Spleen (tissue), 11 donors: ENCODE data around the gene USP1. TPM values are rescaled to one million over a fixed set of nuclear protein-coding genes. Genes with fewer than 3 reads are reported as not detected.

Experiments
- DNase-seq: peaks from one replicate; pipeline ENCODE4 v3.0.0-alpha.2; 2020
- H3K27ac ChIP-seq, 8 donors: fragments of 200-600 bp; sonication (generic) in 7 of 8; 1 replicate in 4 of 8; 2 replicates in 4 of 8; pipeline versions ENCODE4 v1.5.0 to v1.8.0; 2016 to 2021; ENCODE audit warnings: inconsistent platforms in 4 of 8, mild to moderate bottlenecking in 4 of 8, moderate library complexity in 1 of 8
- H3K27me3 ChIP-seq, 7 donors: fragments of 200-600 bp; sonication (generic) in 6 of 7; replicated peaks in 1 of 7; 1 replicate in 4 of 7; 2 replicates in 3 of 7; pipeline versions ENCODE4 v1.5.0 to v1.8.0; 2016 to 2021; ENCODE audit warnings: inconsistent platforms in 3 of 7, mild to moderate bottlenecking in 1 of 7
- H3K36me3 ChIP-seq, 6 donors: fragments of 200-600 bp; sonication (generic) in 5 of 6; 1 replicate in 4 of 6; 2 replicates in 2 of 6; pipeline versions ENCODE4 v1.5.0 to v1.8.0; 2016 to 2021; ENCODE audit warnings: inconsistent platforms in 2 of 6
- H3K4me1 ChIP-seq, 6 donors: fragments of 200-600 bp; sonication (generic) in 5 of 6; 1 replicate in 3 of 6; 2 replicates in 3 of 6; pipeline versions ENCODE4 v1.5.0 to v1.8.0; 2016 to 2021; ENCODE audit warnings: inconsistent platforms in 3 of 6
- H3K4me3 ChIP-seq, 8 donors: fragments of 200-600 bp; sonication (generic) in 7 of 8; 1 replicate in 4 of 8; 2 replicates in 4 of 8; pipeline versions ENCODE4 v1.5.0 to v1.8.0; 2016 to 2021; ENCODE audit warnings: inconsistent platforms in 4 of 8, mild to moderate bottlenecking in 4 of 8, moderate library complexity in 2 of 8
- H3K9me3 ChIP-seq, 8 donors: fragments of 200-600 bp; sonication (generic) in 7 of 8; 1 replicate in 4 of 8; 2 replicates in 4 of 8; pipeline versions ENCODE4 v1.5.0 to v1.8.0; 2016 to 2021; ENCODE audit warnings: inconsistent platforms in 4 of 8
- POLR2A ChIP-seq, 3 donors: fragments of 450-650 bp; IDR thresholded peaks; one replicate each; pipeline ENCODE4 v1.5.1; 2017; ENCODE audit warnings: antibody characterized with exemption in 3 of 3, mild to moderate bottlenecking in 1 of 3
- POLR2AphosphoS5 ChIP-seq, 3 donors: sonication (generic); formaldehyde crosslinking; IDR thresholded peaks; one replicate each; pipeline ENCODE4 v1.5.1; 2017; ENCODE audit warnings: antibody characterized with exemption in 3 of 3
- WGBS, 5 donors: extraction: QIAGEN DNeasy Blood & Tissue Kit in 3 of 5; methylation state at CpG; one replicate each; pipeline versions ENCODE4 v1.1.5 to v1.1.7; 2013 to 2018; 5-methylcytosine and 5-hydroxymethylcytosine counted together
- intact Hi-C: fragments of 100-400 bp; cut with DNase I; formaldehyde crosslinking; loops from one replicate; pipeline ENCODE4 v1.15.0; 2023; ENCODE audit warnings: low total_unique reads
- polyA plus RNA-seq, 3 donors: library from polyadenylated mRNA; stranded (reverse); fragments of 200-250 nt; gene quantifications; one replicate each; pipeline ENCODE4 v1.2.1, GENCODE V29; 2013
- total RNA-seq, 7 donors: library from RNA; depleted of rRNA in 3 of 7; stranded (reverse); fragments of >200 nt in 3 of 7; fragmentation: NEBNext Ultra II Directional in 4 of 7; extraction: Animal tissue kit (Norgen Biotek cat#: 25700) in 4 of 7; gene quantifications; one replicate each; pipeline versions ENCODE4 v1.1.0 to v1.2.1, GENCODE V29; 2016 to 2021
- TF ChIP-seq, protein P1 (sequence below), 11 experiments: fragments of 200-600 bp in 7 of 11; fragments of 450-650 bp in 4 of 11; sonication (generic) in 4 of 11; IDR thresholded peaks in 8 of 11; conservative IDR thresholded peaks in 3 of 11; 1 replicate in 7 of 11; 2 replicates in 4 of 11; pipeline versions ENCODE4 v1.4.0 to v1.8.0; 2016 to 2021; ENCODE audit warnings: antibody characterized with exemption in 11 of 11, inconsistent platforms in 4 of 11, mild to moderate bottlenecking in 1 of 11
- donor health status: healthy with polysubstance abuse.
- donor health status: DM: no; HTN: no; CAD: no; lungs with moderate emphysema.
- donor health status: DM: no; HTN: no; CAD: no.
- donor health status: Bipolar disorder and iron deficiency.
- donor health status: healthy.
- donor health status: DM: no; HTN: no; CAD: no.
- donor health status: DM: yes; HTN: yes; CAD: no.

Gene USP1
- total and polyA plus RNA-seq, 10 donors: 9.2 to 29.6 (median 25.8) TPM

DNA sequence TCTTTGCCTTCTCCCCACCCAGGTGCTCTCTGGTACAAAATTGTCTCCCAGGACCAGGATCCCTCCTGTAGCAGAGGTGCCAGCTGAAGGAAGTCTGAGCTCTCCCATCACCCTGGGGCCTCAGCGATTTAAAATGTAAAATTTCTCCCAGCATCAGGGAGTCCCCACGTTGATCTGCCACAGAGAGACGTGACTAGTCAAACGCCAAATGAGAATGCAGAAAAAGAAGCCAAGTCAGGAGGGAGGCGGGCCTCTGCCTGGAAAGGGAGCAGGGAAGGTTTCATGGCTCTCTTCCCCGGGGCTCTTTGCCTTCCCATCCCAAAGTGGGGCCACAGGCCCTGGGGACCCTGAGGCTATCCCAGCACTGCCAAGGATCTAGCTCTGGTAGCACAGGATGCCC lies 40.0 kb upstream of the USP1 start:
- H3K9me3 ChIP-seq: no peaks in the 10 kb centered on the region
- TF ChIP-seq, protein P1, sequence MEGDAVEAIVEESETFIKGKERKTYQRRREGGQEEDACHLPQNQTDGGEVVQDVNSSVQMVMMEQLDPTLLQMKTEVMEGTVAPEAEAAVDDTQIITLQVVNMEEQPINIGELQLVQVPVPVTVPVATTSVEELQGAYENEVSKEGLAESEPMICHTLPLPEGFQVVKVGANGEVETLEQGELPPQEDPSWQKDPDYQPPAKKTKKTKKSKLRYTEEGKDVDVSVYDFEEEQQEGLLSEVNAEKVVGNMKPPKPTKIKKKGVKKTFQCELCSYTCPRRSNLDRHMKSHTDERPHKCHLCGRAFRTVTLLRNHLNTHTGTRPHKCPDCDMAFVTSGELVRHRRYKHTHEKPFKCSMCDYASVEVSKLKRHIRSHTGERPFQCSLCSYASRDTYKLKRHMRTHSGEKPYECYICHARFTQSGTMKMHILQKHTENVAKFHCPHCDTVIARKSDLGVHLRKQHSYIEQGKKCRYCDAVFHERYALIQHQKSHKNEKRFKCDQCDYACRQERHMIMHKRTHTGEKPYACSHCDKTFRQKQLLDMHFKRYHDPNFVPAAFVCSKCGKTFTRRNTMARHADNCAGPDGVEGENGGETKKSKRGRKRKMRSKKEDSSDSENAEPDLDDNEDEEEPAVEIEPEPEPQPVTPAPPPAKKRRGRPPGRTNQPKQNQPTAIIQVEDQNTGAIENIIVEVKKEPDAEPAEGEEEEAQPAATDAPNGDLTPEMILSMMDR (IDR thresholded peaks at IDR 0.05 in 8 of 11, conservative IDR thresholded peaks at IDR 0.05 in 3 of 11): no peak
- TF ChIP-seq POLR2AphosphoS5 (IDR thresholded peaks at IDR 0.05) (no peak), POLR2A (IDR thresholded peaks at IDR 0.05) (no peak)
- H3K27ac ChIP-seq: no peak overlapping the region
- peaks cover 0 to 10% (median 0%) of the 10 kb centered on the region in 7 donors for H3K27me3 ChIP-seq
- no peaks in the 10 kb centered on the region for H3K36me3 ChIP-seq
- intact Hi-C loops: no loop called here
- H3K4me1 ChIP-seq: no peaks in the 10 kb centered on the region
- H3K4me3 ChIP-seq: no peak overlapping the region
- DNase-seq: no peak
- 69 to 88% (median 78%) methylated on average over 6 of the region's 6 CpGs for WGBS, 5 donors

DNA sequence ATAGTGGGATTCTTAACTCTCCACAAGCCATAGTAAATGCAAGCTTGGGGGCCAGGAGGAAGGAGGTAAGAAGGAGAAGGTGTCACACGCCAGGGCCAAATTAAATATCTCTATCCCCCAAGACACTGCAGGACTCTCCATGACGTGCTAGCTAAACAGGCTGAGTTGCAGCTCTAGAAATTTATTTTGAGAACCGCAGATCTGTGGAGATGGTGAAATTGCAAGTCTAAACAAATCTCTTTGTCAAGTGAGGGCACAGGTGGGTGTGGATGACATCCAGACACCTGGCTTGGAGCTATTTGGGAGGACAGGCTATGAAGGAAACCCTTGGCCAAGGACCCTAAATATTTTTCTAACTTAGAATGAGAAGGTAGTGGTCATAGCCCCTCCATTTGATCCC lies 39.5 kb upstream of the USP1 start:
- no peak for DNase-seq
- TF ChIP-seq POLR2AphosphoS5 (IDR thresholded peaks at IDR 0.05) (no peak), POLR2A (IDR thresholded peaks at IDR 0.05) (no peak)
- TF ChIP-seq, protein P1 (IDR thresholded peaks at IDR 0.05 in 8 of 11, conservative IDR thresholded peaks at IDR 0.05 in 3 of 11): no peak
- intact Hi-C loops: no loop called here
- Histone ChIP-seq H3K4me3 (no peak overlapping the region), H3K27me3 (peaks cover 0 to 10% (median 0%) of the 10 kb centered on the region in 7 donors), H3K36me3 (no peaks in the 10 kb centered on the region), H3K9me3 (no peaks in the 10 kb centered on the region), H3K4me1 (no peaks in the 10 kb centered on the region), H3K27ac (no peak overlapping the region)
- WGBS, 5 donors: 82 to 95% (median 94%) methylated on average over 3 of the region's 3 CpGs

GRCh38 chr1:62398377-62398776 lies 38.5 kb upstream of the USP1 start:
- no peak for TF ChIP-seq POLR2AphosphoS5 (IDR thresholded peaks at IDR 0.05)
- TF ChIP-seq, protein P1 (IDR thresholded peaks at IDR 0.05 in 8 of 11, conservative IDR thresholded peaks at IDR 0.05 in 3 of 11): no peak
- no peak for TF ChIP-seq POLR2A (IDR thresholded peaks at IDR 0.05)
- intact Hi-C loops: no loop called here
- peaks cover 0 to 10% (median 0%) of the 10 kb centered on the region in 7 donors for H3K27me3 ChIP-seq
- no peak overlapping the region for H3K4me3 ChIP-seq
- H3K36me3 ChIP-seq: no peaks in the 10 kb centered on the region
- H3K4me1 ChIP-seq: no peaks in the 10 kb centered on the region
- H3K27ac ChIP-seq: no peak overlapping the region
- H3K9me3 ChIP-seq: no peaks in the 10 kb centered on the region
- DNase-seq: no peak
- WGBS, 5 donors: 86 to 97% (median 90%) methylated on average over 7 to 8 of the region's 8 CpGs

DNA sequence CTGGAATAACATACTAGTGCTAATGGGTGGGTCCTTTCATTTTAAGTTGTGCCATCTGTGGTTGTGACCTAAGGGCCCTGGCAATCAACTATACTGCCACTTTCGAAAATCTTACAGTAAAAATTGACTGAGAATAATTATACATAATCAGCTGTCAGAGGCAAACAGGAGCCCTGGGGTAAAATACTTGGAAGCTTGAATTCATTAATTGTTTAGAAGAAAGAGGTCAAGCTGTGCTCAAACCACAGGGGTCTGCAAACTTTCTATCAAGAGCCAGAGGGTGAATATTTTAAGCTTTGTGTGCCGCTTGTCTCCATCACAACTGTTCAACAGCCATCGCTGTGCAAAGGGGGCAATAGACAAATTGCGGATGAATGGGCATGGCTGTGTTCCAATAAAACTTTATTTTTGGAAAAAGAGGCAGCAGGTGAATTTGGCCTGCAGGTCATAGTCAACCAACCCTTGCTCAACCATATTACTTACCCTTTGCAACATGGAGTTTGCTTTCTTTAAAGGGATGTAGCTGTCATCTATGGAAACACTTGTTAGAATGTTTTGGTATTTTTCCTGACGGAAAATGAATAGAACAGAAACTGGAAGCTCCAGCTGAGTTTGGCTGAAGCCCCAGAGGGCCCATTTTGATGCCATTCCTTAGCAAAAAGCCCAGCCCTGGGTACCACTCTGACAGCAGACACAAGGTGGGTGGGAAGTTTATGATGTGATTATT lies 35.7 kb upstream of the USP1 start:
- Histone ChIP-seq H3K27me3 (no peaks in the 10 kb centered on the region), H3K4me1 (no peaks in the 10 kb centered on the region), H3K4me3 (no peak overlapping the region), H3K9me3 (no peaks in the 10 kb centered on the region), H3K36me3 (no peaks in the 10 kb centered on the region), H3K27ac (no peak overlapping the region)
- DNase-seq: no peak
- TF ChIP-seq, protein P1 (IDR thresholded peaks at IDR 0.05 in 8 of 11, conservative IDR thresholded peaks at IDR 0.05 in 3 of 11): no peak
- TF ChIP-seq POLR2A (IDR thresholded peaks at IDR 0.05) (no peak), POLR2AphosphoS5 (IDR thresholded peaks at IDR 0.05) (no peak)
- 79 to 87% (median 82%) methylated on average over 5 of the region's 5 CpGs for WGBS, 5 donors
- intact Hi-C loops: no loop called here
